Renal cortical epithelial cell (primary cell): Measurements from ENCODE around the gene SPATA12. TPM values are rescaled to one million over a fixed set of nuclear protein-coding genes. Genes with fewer than 3 reads are reported as not detected.

ENCODE experiments used
- DNase-seq: peaks from one replicate; pipeline ENCODE4 v3.0.0-alpha.2; 2011; ENCODE audit warnings: low read depth
- total RNA-seq: library from RNA; depleted of rRNA; stranded (reverse); fragments of >200 nt; gene quantifications from 2 replicates; pipeline ENCODE4 v1.2.3, GENCODE V29; 2014

Gene SPATA12
- total RNA-seq, 1 donor from 2014 or later, result 0.10 TPM

DNA sequence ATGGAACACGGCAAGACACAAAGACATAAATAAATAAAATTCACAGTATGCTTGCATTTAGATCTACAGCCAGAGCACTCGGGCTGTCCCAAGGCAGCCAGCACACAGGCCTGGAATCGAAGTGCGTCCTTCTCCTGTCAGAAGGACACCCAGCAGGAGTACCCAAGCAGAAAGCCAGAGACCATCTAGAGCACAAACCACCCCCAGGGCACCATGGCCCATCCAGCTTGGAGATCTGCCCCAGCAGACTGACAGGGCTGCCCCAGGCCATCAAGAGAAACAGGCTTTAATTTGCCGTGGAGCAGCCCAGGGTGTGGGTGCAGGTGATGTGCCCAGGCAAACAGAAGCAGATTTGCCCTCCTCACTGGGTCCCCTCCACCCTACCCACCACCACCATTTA, 7.8 kb upstream of the SPATA12 start:
- DNase-seq, result no peak

DNA sequence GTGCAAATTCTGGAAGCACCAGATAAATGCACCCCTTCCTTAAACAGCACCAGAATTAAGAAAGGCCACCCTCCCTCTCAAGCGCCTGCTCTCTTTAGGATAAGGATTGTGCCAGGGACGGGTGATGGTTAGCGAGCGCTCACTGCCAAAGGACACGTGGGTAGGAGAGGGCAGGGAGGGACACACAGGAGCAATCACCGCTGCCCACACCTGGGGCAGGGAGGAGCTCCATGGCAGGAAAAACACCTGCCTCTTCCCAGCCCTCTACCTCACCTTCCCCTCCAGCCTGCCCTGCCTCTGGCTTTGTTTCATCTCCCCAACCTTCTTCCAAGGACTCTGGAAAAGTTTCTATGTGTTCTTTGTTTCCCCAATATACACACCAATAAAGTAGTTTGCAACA, 7.3 kb upstream of the SPATA12 start:
- no peak for DNase-seq

DNA sequence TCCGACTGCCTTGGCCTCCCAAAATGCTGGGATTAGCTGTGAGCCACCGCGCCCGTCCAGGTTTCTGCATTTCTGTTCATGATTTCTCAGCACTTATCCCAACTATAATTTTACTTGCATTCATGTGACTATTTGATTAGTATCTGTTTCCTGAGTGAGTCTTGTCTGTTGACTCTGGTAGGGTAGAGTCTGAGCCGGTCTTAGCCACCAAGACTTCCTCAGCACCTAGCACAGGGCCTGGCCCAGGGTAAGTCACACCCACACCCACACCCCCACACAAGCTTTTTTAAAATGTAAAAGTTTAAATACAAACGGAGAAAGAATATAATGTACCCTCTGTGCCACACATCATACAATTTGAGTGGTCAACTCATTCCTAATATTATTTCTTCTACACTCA, 3.1 kb upstream of the SPATA12 start:
- no peak for DNase-seq

DNA sequence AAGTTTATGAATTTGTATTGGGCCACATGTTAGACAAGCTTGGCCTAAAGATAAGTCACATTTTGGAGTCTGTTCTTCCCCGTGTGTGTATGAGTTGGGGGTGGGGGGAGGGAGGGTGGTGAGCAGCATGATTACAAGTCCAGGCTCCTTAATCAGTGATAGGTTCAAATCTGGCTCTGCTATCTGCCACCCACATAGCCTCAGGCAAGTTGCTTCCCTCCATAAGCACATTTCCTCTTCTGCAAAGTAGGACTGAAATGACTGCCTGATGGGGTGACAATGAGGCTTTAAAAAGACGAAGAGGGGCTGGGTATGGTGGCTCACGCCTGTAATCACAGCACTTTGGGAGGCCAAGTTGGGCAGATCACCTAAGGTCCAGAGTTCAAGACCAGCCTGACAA, 1.1 kb upstream of the SPATA12 start:
- DNase-seq, result no peak

DNA sequence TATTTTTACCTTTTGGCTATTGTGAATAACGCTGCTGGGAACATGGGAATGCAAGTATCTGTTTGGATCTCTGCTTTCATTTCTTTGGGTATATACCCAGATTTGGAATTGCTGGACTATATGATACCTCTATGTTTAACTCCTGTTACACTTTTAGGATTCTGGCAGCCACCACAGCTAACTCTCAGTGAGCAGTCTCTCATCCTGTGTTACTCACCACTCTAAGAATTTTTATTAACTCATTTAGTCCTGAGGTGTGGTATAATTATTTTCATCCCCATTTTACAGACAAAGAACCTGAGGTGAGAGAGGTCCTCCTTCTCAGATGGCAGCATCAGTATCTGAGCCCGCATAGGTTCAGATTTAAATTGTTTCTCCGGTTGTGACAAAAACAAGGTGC, 1.1 kb downstream of the SPATA12 start:
- peak; percentile 42 for DNase-seq

DNA sequence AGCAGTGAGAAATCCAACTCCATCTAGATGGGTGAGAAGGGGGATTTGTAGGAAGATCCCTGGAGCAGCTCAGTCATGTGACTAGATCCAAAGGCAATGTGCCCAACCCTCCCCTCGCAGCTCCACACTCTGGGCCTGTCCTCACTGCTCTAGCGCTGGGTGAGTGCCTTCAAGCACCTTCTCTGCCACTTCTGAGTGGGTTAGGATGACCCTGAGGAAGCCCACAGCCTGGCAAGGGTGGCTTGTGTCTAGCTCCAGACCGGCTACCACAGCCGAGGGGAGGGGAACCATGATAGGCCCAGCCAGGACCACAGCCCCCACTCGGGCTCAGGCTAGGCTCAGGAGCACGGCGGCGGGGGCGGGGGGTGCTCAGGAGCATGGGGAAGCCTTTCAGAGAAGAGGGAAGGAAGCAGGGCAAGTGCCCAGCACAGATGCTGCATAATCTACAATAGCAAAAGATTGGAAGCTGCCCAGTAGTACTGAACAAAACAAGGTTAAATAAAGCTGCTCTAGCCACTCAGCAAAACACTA, 1.7 kb downstream of the SPATA12 start:
- DNase-seq, result no peak

DNA sequence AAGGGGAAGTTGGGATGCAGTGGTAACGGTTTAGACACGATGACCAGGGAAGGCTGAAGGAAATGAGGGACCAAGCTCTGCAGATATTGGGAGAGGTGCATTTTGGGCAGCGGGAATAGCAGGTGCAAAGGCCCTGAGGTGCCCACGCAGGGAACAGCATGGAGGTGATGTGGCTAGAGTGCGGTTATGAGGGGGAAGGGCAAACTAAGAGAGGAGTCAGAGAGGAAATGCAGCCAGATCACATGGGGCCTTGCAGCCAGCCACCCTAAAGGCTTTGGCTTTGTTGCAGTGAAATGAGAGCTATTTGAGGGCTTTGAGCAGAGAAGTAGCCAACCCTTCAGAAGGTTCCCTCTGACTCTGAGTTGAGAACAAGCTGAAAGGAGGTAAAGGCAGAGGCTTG, 2.6 kb downstream of the SPATA12 start:
- DNase-seq, result no peak

DNA sequence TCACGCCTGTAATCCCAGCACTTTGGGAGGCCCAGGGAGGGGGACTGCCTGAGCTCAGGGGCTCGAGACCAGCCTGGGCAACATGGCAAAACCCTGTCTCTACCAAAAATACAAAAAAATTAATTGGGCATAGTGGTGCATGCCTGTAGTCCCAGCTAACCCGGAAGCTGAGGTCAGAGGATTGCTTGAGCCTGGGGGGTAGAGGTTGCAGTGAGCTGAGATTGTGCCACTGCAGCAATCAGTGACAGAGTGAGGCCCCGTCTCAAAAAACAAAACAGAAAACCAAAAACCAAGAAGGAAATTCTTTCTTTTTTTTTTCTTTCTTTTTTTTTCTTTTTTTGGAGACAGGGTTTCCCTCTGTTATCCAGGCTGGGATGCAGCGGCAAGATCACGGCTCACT, 3.5 kb downstream of the SPATA12 start:
- DNase-seq, result no peak

DNA sequence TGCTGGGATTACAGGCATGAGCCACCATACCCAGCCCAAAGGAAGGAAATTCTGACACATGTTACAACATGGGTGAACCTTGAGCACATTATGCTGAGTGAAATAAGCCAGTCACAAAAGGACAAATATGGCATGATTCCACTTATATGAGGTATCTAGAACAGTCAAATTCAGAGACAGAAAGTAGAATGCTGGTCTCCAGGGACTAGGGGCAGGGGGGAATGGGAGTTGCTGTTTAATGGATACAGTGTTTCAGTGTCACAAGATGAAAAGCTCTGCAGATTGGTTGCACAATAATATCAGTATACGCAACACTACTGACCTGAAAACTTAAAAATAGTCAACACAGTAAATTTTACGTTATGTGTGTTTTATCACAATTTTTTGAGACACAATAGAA, 4.1 kb downstream of the SPATA12 start:
- no peak for DNase-seq

DNA sequence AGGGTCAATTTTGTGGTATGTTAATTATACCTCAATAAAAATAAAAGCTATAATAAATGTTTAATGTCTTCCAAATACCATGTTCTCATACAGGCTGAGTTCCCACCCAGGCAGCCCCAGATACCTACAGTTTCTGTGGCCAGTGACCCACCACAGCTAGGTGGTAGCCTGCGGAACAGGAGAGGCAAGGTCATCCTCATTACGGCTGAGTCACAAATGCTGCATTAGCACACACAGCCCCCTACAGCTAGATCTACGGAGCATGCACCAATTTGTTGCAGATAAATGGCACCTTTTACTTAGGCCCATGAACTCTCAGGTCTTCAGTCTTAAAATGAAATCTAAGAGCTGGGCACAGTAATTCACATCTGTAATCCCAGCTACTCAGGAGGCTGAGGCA, 5.1 kb downstream of the SPATA12 start:
- peak; percentile 84 for DNase-seq

DNA sequence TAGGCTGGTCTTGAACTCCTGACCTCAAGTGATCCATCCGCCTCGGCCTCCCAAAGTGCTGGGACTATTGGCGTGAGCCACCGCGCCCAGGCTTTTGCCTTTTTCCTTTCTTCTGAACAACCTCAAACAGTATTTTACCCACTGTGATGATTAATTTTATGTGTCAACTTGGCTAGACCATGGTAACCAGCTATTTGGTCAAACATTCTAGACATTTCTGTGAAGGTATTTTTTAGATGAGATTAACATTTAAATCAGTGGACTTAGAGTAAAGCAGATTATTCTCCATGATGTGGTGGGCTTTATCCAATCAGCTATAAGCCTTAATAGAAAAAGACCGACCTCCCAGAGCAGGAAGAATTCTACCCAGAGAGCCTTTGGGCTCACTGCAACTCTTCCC, 6.0 kb downstream of the SPATA12 start:
- DNase-seq, result no peak

DNA sequence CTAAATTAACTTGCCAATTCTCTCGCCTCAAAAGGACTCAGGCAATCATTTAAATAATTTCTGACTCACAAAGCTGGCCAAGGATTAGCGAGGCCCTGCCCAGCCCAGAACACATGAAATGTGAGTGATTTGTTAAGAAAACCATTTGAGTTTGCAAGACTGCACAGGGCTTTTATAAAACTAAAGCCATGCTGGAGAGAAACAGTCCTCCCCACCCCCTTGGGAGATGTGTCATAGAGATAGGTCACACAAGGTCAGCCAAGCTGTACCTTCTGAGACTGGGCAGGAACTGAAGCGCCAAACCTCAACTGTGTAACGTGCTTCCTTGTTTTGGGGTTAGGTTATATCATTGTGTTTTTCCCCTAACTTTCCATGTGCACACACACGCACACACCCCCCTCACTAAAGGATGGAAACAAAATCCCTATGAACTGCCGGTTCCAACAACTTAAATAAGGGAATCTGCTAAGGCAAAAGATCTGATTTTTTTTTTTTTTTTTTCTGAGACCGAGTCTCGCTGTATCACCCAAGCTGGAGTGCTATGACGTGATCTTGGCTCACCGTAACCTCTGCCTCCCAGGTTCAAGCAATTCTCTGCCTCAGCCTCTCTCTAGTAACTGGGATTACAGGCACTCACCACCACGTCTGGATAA, 8.1 kb downstream of the SPATA12 start:
- DNase-seq, result peak; percentile 99

DNA sequence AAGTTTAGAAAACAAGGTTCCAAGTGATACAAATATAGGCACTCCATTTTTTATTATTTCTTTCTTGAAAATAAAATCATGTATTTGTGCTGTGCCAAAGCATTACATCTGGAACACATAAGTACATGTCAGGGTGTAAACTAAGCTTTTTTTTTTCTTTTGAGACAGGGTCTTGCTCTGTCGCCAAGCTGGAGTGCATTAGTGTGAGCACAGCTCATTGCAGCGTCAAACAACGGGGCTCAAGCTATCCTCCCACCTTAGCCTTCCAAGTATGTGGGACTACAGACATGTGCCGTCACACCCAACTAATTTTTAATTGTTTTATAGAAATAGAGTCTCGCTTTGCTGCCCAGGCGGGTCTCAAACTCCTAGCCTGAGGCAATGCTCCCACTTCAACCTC, 9.0 kb downstream of the SPATA12 start:
- DNase-seq, result no peak

DNA sequence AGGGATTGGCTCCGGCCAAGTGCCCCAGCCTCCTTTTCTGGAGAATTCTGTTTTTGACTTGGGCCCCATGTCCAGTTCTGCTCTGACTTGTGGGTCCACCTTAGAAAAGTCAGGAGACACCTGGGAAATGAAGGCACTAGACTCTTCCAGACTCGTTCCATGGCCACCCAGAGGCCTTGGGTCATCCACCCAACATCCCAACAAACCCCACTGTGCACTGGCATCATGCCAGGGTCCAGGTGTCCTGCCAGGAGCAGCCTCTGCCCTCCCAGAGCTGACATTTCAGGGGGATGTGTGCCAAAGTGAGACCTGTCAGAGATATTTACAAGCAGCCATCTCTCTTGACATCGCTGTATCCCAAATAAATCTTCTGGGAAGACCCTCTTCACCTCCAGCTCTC, 13.2 kb downstream of the SPATA12 start:
- DNase-seq, result no peak

DNA sequence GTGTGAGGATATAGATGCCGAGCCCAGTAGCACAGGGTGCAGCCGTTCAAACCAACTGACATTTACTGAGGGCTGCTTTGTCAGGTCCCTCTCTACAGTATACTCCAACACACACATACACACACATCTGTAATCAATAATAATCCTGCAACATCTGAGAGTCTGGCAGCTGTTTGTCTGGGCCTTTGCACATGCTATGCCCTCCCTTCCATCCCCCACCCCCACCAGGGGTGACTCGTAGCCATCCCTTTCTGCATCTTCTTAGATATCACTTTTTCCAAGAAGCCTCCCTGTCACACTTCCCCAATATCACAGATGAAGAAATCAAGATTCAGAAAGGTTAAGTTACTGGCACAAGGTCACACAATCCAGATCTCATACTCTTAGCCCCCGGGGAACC, 13.7 kb downstream of the SPATA12 start:
- DNase-seq, result no peak

DNA sequence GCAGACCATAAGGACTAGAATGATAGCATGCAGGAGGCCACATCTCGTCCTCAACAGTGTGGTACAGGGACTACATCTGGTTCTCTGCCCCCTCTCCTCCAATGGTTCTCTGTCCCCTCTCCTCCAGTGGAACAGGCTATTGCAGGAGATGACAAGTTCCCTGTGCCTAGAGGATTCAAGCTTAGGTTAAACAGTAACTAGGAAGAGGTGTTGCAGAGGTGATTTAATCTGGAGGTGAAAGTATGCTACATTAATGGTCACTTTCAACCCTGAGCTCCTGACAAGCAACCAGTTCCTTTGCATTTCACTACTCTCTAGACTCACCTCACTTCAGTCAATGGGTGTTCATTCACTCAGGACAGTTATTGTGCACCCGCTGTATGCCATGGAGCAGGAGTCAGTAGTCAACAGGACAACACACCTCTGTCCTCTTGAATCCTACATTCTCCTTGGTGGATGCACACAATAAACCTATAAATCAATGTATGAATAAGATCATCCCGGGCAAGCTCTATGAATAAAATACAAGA, 16.0 kb downstream of the SPATA12 start:
- DNase-seq, result peak; percentile 57

DNA sequence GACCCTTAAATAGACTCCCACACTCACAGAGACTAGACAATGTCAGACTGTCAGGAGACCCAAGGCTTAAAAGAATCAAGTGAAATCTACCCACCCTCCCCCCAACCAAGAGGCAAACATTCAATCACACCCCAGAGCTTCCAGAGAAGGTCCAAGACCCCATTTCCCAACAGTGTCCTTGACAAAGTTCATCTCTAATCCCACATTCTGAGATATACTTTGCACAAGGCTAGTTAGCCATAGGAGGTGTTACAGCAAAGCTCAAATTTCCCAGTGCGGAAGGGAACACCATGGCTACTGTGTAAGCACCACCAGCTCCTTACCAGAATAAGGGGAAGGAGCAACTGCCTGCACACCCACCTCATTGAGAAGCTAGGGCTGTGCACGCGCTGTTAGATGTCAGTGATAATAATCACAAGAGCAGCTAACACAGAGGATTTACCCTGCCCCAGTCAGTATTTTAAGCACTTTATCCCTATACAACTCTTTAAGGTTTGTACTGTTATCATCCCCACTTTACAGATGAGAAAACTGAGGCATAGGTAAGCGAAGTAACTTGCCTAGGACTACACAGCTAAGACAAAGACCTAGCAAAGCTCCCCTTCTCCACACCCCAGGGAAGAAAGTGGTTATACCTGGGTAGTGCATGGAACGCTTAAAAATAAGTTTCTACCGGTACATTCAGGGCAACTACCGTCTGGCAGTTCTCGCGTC, 17.3 kb downstream of the SPATA12 start:
- no peak for DNase-seq

DNA sequence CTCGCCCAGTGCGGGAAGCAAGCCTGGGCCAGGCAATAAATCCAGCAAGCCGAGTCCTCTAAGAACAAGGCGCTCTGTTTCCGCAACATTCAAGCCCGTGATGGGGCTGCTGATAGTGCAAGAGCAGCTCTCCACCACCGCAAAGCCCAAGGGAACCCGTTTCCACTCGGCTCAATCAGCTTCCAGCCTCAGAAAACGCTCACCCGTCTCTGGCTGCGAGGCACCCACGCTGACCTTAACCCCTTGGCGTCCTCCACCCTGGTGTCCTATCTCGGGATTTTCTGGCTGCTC, 17.8 kb downstream of the SPATA12 start:
- DNase-seq, result peak; percentile 42

DNA sequence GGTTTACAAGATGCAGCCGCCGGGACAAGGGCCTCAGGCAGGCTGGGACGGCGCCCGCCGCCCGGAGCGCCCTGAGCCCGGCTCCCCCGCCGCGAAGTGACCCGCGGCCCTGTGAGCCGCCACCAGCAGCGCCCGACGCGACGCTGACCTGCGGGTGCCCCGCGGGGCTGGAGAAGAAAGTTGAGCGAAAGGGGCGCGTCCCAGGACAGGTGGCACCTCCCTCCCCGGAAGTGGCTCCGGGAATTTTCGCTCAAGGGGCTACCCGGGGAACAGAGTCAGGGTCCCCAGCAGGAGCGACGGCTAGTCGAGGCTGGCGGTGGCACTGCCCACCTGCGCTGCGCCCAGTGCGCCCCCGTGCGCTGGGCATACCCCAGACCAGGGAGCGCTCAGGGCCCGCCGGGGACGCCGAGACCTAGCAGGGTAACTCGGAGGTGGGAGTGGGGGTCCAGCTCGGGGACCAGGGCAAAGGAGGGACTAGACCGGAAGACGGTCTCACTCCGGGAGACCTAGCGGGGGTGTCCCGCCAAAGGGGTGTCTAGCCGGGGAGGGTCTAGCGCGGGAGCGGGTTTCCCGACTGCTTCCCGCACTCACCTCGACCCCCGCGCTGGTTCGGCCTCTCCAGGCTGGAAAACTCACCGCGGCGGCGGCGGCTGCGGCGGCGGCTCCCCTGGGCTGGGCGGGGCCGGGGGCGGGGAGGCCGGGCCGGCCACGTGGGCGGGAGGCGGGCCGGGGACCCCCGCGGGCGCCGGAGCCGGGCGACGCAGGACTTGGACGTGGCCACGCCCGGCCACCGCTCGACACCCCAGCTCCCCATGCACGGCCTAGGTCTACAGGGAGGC, 18.4 kb downstream of the SPATA12 start:
- no peak for DNase-seq

DNA sequence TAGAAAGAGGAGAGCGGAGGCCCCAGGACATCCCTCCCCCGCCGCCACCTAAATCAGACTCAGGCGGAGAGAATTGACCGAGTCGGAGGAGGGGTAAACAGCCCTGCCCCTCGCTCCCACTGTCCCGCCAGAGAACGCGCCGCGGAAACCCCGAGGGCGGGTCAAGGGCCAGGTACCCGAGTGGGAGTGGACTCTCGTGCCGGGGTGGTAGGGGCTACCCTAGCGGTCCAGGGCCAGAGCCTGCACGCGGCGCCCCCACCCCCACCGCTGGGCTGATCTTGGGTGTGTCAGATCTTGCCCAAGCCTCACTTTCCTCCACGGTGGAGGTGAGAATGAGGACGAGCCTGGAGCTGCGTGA, 19.0 kb downstream of the SPATA12 start:
- DNase-seq, result no peak

DNA sequence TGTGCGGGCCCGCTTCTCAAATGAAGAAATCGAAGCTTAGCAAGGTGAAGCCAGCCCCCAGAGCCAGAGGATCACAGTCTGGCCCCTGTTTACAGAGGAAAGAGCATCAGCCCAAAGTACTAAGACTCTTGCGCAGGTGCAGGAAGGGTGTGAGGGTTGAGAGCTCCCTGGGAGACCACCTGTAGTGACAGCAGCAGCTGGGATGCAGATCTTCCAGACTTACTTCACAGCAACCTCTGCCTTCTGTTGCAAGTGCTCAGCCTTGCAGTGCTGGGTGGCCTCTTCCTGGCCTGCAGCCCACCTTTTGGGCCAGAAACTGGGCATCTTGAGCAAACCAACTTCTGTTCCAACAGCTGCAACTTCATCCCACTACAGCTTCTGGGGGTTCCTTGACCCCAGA, 19.7 kb downstream of the SPATA12 start:
- no peak for DNase-seq

DNA sequence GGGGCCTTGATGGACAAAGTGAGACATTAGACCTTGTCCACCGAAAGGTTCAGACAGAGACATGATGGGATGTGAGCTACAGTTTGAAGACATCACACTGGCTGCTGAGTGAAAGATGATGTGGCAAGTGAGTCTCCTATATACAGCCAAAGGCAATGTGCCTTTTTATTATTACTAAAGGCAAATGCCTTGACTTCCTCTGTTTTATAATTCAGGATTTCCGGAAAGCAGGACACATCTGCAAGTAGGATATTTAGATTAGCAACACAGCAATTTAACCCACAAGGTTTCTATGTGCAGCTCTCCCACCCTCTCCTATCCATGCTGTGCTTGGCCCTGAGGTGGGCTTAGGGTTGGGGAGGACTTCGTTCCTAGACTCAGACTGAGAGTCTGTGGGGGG, 20.7 kb downstream of the SPATA12 start:
- no peak for DNase-seq

DNA sequence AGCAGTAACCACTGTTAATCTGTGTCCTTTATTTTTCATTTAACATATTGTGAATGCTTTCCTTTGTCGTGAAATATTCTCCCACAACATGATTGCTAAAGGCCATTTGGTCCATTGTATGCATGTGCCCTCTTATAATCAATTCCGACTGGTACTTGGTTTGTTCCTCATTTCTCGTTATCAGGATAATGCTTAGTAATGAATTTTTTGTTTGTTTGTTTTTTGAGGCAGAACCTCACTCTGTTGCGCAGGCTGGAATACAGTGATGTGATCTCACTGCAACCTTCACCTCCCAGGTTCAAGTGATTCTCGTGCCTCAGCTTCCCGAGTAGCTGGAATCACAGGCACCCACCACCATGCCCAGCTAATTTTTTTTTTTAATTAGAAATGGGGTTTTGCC, 22.0 kb downstream of the SPATA12 start:
- DNase-seq, result no peak
